H9 (cell line): Measurements from ENCODE around the gene GAMT. TPM values are rescaled to one million over a fixed set of nuclear protein-coding genes. Genes with fewer than 3 reads are reported as not detected.

ENCODE experiments used
- DNase-seq: peaks from one replicate; pipeline ENCODE4 v3.0.0-alpha.2; 2017
- H2AFZ ChIP-seq: one replicate; pipeline ENCODE4 v1.6.1; 2013; ENCODE audit warnings: mild to moderate bottlenecking, low read length, control low read depth, moderate library complexity
- H2AK5ac ChIP-seq: 2 replicates; pipeline ENCODE4 v1.6.1; 2013; ENCODE audit warnings: low read length, control low read depth, mixed read lengths; ENCODE audit not compliant: insufficient read length
- H2BK120ac ChIP-seq: one replicate; pipeline ENCODE4 v1.6.1; 2013; ENCODE audit warnings: low read depth, mild to moderate bottlenecking, low read length, control low read depth, inconsistent platforms; ENCODE audit not compliant: poor library complexity, severe bottlenecking
- H2BK12ac ChIP-seq: 2 replicates; pipeline ENCODE4 v1.6.1; 2013; ENCODE audit warnings: low read length, control low read depth, mixed read lengths, low read depth; ENCODE audit not compliant: insufficient read length
- H2BK15ac ChIP-seq: 2 replicates; pipeline ENCODE4 v1.6.1; 2013; ENCODE audit warnings: low read depth, low read length, control low read depth
- H2BK20ac ChIP-seq: one replicate; pipeline ENCODE4 v1.6.1; 2013; ENCODE audit warnings: low read depth, mild to moderate bottlenecking, low read length, control low read depth, inconsistent platforms; ENCODE audit not compliant: poor library complexity, severe bottlenecking
- H2BK5ac ChIP-seq: 2 replicates; pipeline ENCODE4 v1.6.1; 2013; ENCODE audit warnings: low read length, control low read depth, mixed read lengths; ENCODE audit not compliant: insufficient read length
- H3K14ac ChIP-seq: 2 replicates; pipeline ENCODE4 v1.6.1; 2013; ENCODE audit warnings: low read length, control low read depth; ENCODE audit not compliant: insufficient read depth
- H3K18ac ChIP-seq: 2 replicates; pipeline ENCODE4 v1.6.1; 2013; ENCODE audit warnings: low read depth, mild to moderate bottlenecking, mixed read lengths, low read length, control low read depth; ENCODE audit not compliant: insufficient read length
- H3K23ac ChIP-seq: 2 replicates; pipeline ENCODE4 v1.6.1; 2013; ENCODE audit warnings: low read length, control low read depth, mixed read lengths, low read depth; ENCODE audit not compliant: insufficient read length
- H3K23me2 ChIP-seq: 2 replicates; pipeline ENCODE4 v1.6.1; 2013; ENCODE audit warnings: low read depth, mild to moderate bottlenecking, mixed read lengths, low read length, control low read depth; ENCODE audit not compliant: insufficient read length, poor library complexity, severe bottlenecking
- H3K27ac ChIP-seq: 2 replicates; pipeline ENCODE4 v1.5.1; 2013; ENCODE audit warnings: low read length, control low read depth, mixed read lengths, low read depth; ENCODE audit not compliant: insufficient read length
- H3K27me3 ChIP-seq: 2 replicates; pipeline ENCODE4 v1.6.1; 2013; ENCODE audit warnings: low read length, control low read depth, inconsistent platforms; ENCODE audit not compliant: insufficient read depth
- H3K4ac ChIP-seq: 2 replicates; pipeline ENCODE4 v1.6.1; 2013; ENCODE audit warnings: low read depth, mild to moderate bottlenecking, control low read depth, inconsistent platforms, low read length, moderate library complexity
- H3K4me1 ChIP-seq: 2 replicates; pipeline ENCODE4 v1.6.1; 2013; ENCODE audit warnings: low read length, control low read depth, inconsistent platforms; ENCODE audit not compliant: insufficient read depth
- H3K4me2 ChIP-seq: 2 replicates; pipeline ENCODE4 v1.6.1; 2013; ENCODE audit warnings: low read length, control low read depth, mixed read lengths; ENCODE audit not compliant: insufficient read length, insufficient read depth
- H3K56ac ChIP-seq: 2 replicates; pipeline ENCODE4 v1.6.1; 2013; ENCODE audit warnings: low read depth, mild to moderate bottlenecking, mixed read lengths, low read length, control low read depth; ENCODE audit not compliant: insufficient read length
- H3K79me1 ChIP-seq: 2 replicates; pipeline ENCODE4 v1.6.1; 2013; ENCODE audit warnings: low read depth, mild to moderate bottlenecking, moderate library complexity, low read length, control low read depth, inconsistent platforms; ENCODE audit not compliant: insufficient read depth, poor library complexity, severe bottlenecking
- H3K79me2 ChIP-seq: 2 replicates; pipeline ENCODE4 v1.6.1; 2013; ENCODE audit warnings: low read length, control low read depth, inconsistent platforms; ENCODE audit not compliant: insufficient read depth
- H3K9ac ChIP-seq: 2 replicates; pipeline ENCODE4 v1.6.1; 2013; ENCODE audit warnings: low read length, control low read depth, mixed read lengths; ENCODE audit not compliant: insufficient read length; ENCODE audit errors: extremely low read depth
- H3K9me3 ChIP-seq: one replicate; pipeline ENCODE4 v1.6.1; 2013; ENCODE audit warnings: low read depth, low read length, inconsistent platforms; ENCODE audit not compliant: control insufficient read depth
- H3T11ph ChIP-seq: one replicate; pipeline ENCODE4 v1.6.1; 2013; ENCODE audit warnings: mild to moderate bottlenecking, low read length, control low read depth, inconsistent platforms
- H4K20me1 ChIP-seq: one replicate; pipeline ENCODE4 v1.6.1; 2013; ENCODE audit not compliant: control insufficient read depth, insufficient read length, insufficient read depth
- H4K5ac ChIP-seq: 2 replicates; pipeline ENCODE4 v1.6.1; 2013; ENCODE audit warnings: low read depth, mild to moderate bottlenecking, mixed read lengths, low read length, control low read depth; ENCODE audit not compliant: insufficient read length
- H4K8ac ChIP-seq: replicated peaks from 2 replicates; pipeline ENCODE4 v1.6.1; 2013; ENCODE audit warnings: low read length, control low read depth, mixed read lengths, low read depth; ENCODE audit not compliant: insufficient read length
- H4K91ac ChIP-seq: 2 replicates; pipeline ENCODE4 v1.6.1; 2013; ENCODE audit warnings: low read depth, mild to moderate bottlenecking, moderate library complexity, mixed read lengths, low read length, control low read depth; ENCODE audit not compliant: insufficient read length
- H3K27ac Mint-ChIP-seq, 3 experiments: 2 replicates in 2 of 3; 3 replicates in 1 of 3; pipeline ENCODE4 v1.8.0; 2020 to 2021; ENCODE audit warnings: mixed read lengths in 3 of 3, mild to moderate bottlenecking in 1 of 3, moderate library complexity in 1 of 3
- H3K27me3 Mint-ChIP-seq: 2 replicates; pipeline ENCODE4 v1.8.0; 2021; ENCODE audit warnings: low read depth, mild to moderate bottlenecking, moderate library complexity, mixed read lengths
- H3K36me3 Mint-ChIP-seq, 3 experiments: 2 replicates in 2 of 3; 3 replicates in 1 of 3; pipeline ENCODE4 v1.8.0; 2020 to 2021; ENCODE audit warnings: low read depth in 3 of 3, mixed read lengths in 3 of 3; ENCODE audit not compliant: insufficient read depth in 1 of 3
- H3K4me1 Mint-ChIP-seq, 2 experiments: 2 replicates each; pipeline ENCODE4 v1.8.0; 2020; ENCODE audit warnings: mixed read lengths in 2 of 2
- H3K4me3 Mint-ChIP-seq, 2 experiments: 2 replicates in 1 of 2; 3 replicates in 1 of 2; pipeline ENCODE4 v1.8.0; 2020 to 2021; ENCODE audit warnings: mild to moderate bottlenecking in 2 of 2, mixed read lengths in 2 of 2, moderate library complexity in 1 of 2
- H3K9me3 Mint-ChIP-seq, 2 experiments: 2 replicates in 1 of 2; 3 replicates in 1 of 2; pipeline ENCODE4 v1.8.0; 2020; ENCODE audit warnings: mild to moderate bottlenecking in 2 of 2, mixed read lengths in 2 of 2, moderate library complexity in 1 of 2
- WGBS: extraction: QIAGEN DNeasy Blood & Tissue Kit; methylation state at CpG from one replicate; pipeline ENCODE4 v1.1.7; 2013; ENCODE audit warnings: missing lambda C conversion rate, low lambda C conversion rate, mixed read lengths; ENCODE audit not compliant: insufficient read length; ENCODE audit errors: extremely low coverage; 5-methylcytosine and 5-hydroxymethylcytosine counted together
- total RNA-seq: library from RNA; stranded (reverse); gene quantifications from 2 replicates; pipeline ENCODE4 v1.2.1, GENCODE V29; 2021
- TF ChIP-seq, protein P1 (sequence below): fragments of 200-600 bp; sonication (generic); conservative IDR thresholded peaks from 3 replicates; pipeline ENCODE4 v1.8.0; 2021; ENCODE audit warnings: antibody characterized with exemption, mild to moderate bottlenecking

Gene GAMT
- total RNA-seq, 1 experiment from 2014 or later = 26.6 TPM

DNA sequence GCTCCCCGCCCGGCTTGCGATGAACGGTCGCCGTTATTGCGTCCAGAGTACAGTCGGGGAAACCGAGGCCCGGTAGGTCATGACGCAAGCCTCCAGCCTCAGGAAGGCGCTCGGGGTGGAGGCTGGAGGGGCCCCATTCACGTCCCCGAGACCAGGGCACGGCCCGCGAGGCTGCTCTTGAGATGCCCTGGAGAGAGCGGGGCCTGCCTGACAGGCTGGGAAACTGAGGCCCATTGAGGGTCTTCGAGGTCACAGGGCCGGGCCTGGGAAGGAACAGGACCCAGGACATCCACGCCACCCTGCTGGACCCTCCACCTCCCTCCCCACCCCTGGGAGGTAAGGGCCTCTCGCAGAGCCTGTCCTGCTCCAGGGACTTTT lies 17.3 kb downstream of the GAMT start:
- Histone ChIP-seq H4K5ac (no peak overlapping the region), H3T11ph (no peak overlapping the region), H4K20me1 (no peaks in the 10 kb centered on the region), H2BK120ac (no peak overlapping the region), H3K4me2 (peak overlapping the region; percentile 94), H3K14ac (peak overlapping the region; percentile 59; the same call in 1 of the 2 replicates), H4K91ac (no peak overlapping the region), H3K23ac (no peak overlapping the region), H3K79me2 (peaks cover 3% of the 10 kb centered on the region; the same call in 1 of the 2 replicates), H3K4me1 (no peaks in the 10 kb centered on the region), H3K27me3 (no peaks in the 10 kb centered on the region), H3K4ac (no peak overlapping the region), H3K56ac (no peak overlapping the region), H2AFZ (no peak overlapping the region), H2AK5ac (no peak overlapping the region), H3K27ac (no peak overlapping the region), H2BK20ac (no peak overlapping the region), H3K18ac (no peak overlapping the region), H2BK15ac (no peak overlapping the region; the same call in 1 of the 2 replicates), H3K9me3 (no peaks in the 10 kb centered on the region), H4K8ac (no peak overlapping the region), H3K79me1 (peaks cover 6% of the 10 kb centered on the region), H2BK12ac (no peak overlapping the region), H3K9ac (peak overlapping the region; percentile 77), H2BK5ac (no peak overlapping the region), H3K23me2 (peaks cover 6% of the 10 kb centered on the region)
- peak; percentile 32 for DNase-seq
- Mint-ChIP-seq H3K9me3 (peaks cover 3 to 5% of the 10 kb centered on the region in 2 experiments; a peak in 2 of 5 replicates), H3K27me3 (peaks cover 3% of the 10 kb centered on the region), H3K4me3 (peak overlapping the region; percentile 77 to 91), H3K4me1 (peaks cover 13 to 20% of the 10 kb centered on the region in 2 experiments), H3K36me3 (peaks cover 6 to 11% (median 9%) of the 10 kb centered on the region in 3 experiments), H3K27ac (peak overlapping the region in 1 of 3 experiments; percentile 45; a peak in 1 of 7 replicates)
- TF ChIP-seq, protein P1, sequence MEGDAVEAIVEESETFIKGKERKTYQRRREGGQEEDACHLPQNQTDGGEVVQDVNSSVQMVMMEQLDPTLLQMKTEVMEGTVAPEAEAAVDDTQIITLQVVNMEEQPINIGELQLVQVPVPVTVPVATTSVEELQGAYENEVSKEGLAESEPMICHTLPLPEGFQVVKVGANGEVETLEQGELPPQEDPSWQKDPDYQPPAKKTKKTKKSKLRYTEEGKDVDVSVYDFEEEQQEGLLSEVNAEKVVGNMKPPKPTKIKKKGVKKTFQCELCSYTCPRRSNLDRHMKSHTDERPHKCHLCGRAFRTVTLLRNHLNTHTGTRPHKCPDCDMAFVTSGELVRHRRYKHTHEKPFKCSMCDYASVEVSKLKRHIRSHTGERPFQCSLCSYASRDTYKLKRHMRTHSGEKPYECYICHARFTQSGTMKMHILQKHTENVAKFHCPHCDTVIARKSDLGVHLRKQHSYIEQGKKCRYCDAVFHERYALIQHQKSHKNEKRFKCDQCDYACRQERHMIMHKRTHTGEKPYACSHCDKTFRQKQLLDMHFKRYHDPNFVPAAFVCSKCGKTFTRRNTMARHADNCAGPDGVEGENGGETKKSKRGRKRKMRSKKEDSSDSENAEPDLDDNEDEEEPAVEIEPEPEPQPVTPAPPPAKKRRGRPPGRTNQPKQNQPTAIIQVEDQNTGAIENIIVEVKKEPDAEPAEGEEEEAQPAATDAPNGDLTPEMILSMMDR = no peak
- WGBS = no CpG with 5 or more reads among the region's 23 CpGs
